ENCODE measurements around the gene RASGEF1C.

Gene RASGEF1C

DNA sequence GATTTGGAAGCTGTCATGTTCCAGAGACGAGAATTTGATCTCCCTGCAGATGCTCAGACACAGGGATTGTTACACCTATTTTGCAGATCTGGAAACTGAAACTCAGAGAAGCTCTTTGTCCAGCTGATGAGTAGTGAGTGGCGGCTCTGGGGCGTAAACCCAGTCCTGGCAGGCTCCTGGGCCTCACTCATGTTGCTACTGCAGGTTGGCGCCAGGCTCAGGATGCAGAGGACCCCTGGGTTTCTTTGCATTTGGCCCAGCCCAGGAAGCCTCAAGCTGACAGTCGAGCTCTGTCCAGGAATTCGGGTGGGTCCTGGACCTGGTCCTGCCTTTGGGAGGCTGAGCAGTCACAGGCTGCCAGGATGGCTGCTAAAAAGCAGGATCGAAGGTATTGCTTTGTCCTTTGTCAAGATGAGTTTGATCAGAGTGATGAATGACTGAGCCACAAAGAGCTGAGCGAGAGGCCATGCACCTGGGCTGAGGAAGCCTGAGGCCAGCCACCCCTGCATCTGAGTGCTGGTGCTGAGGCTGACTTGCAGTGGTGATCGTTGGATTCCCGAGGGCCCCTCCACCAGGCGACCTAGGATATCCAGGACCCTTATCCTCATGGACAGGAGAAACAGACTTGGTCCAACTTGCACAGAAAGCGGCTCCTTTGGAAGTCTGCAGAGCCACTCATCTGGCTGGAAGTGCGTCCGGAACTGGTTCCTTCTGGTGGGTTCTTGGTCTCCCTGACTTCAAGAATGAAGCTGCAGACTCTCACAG, 129.1 kb downstream of the RASGEF1C start:
- DNase-seq, result no peak

- DNase-seq, result no peak
Observed at GRCh38 chr5:180078348-180078747, 130.7 kb downstream of the RASGEF1C start.

- DNase-seq, result no peak
Observed at GRCh38 chr5:180077594-180078284, 131.3 kb downstream of the RASGEF1C start.

GRCh38 chr5:180075703-180076102, 133.3 kb downstream of the RASGEF1C start:
- no peak for DNase-seq

GRCh38 chr5:180074462-180074861, 134.5 kb downstream of the RASGEF1C start:
- DNase-seq, result peak; percentile 13

DNA sequence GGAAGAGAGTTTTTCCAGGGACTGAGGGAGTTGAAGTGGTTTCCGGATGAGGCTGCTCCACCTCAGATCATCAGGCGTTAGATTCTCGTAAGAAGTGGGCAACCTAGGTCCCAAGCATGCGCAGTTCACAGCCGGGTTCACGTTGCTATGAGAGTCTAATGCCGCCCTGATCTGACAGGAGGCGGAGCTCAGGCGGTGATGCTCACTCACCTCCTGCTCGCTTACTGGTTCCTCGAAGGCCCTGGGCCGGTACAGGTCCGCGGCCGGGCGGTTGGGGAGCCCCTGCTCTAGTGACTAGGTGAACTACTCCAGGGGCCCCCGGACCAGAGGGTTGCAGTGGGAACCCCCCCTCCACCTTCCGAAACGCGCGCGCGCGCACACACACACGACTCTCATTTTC, 136.5 kb downstream of the RASGEF1C start:
- DNase-seq, result no peak

- DNase-seq, result no peak
Observed at GRCh38 chr5:180072256-180072548, 136.8 kb downstream of the RASGEF1C start.

- DNase-seq, result peak; percentile 89
Observed at GRCh38 chr5:180071531-180072255, 137.3 kb downstream of the RASGEF1C start, which contains the start of gene RNF130. TSS of gene RNF130 (minus strand) at chr5:180071759. CDS start at chr5:180071702, 57 bp downstream.

- DNase-seq, result peak; percentile 50
Observed at GRCh38 chr5:180070756-180071530, 138.1 kb downstream of the RASGEF1C start.

DNA sequence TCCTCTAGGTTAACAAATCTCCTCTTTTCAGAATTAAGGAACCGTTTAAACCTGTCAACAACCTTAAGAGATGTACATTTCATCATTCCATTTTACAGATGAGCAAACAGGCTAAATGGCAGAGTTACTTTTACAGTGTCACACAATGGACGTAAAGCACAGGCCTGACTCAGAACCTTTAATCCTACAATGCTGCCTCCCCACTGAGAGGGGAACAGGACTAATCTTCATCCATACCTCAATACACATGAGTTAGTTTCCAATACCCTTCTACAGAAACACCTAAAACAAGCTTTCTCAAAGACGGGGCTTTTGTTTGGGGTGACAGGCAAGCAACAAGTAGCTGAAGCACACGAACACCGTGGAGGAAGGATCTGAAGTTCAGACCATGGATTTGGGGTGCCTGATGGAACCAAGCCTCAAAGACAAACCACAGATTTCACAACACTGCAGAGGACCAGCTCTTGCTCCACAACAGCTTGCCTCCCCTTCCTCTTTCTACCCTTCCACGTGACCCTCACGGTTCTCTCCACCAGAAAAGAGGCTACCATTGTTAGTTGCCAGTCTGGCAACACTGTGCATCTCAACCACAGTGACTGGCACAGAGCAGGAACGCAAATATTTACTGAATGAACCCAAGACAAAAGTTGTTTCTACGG, 139.3 kb downstream of the RASGEF1C start:
- DNase-seq, result peak; percentile 28

DNA sequence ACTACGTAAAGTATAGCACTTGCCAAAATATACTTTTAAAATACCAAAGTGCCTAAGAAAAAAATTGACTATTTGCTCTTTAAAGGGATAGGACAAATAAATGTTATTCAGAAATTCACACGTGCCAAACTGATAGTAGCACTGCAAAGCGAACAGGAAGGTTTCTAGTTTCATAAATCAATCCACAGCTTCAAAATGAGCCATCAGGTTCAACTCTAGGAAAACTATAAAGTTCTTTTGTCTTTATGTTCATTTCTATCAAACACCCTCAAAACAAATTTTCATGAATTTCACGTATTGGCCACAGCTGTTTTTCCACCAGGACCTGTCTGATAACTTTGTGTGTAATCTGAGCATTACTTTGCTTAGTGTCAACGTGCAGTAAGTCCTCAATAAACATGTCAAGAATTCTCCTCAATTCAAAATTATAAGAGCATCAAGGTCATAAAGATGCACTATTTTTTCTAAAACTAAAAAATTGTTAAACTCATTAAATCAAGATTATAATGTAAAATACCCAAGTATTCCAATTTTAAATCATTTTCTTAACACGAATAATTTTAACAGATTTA, 140.4 kb downstream of the RASGEF1C start:
- DNase-seq, result no peak

GRCh38 chr5:180067986-180068385, 141.0 kb downstream of the RASGEF1C start:
- no peak for DNase-seq

GRCh38 chr5:180060192-180060591, 148.8 kb downstream of the RASGEF1C start:
- no peak for DNase-seq

DNA sequence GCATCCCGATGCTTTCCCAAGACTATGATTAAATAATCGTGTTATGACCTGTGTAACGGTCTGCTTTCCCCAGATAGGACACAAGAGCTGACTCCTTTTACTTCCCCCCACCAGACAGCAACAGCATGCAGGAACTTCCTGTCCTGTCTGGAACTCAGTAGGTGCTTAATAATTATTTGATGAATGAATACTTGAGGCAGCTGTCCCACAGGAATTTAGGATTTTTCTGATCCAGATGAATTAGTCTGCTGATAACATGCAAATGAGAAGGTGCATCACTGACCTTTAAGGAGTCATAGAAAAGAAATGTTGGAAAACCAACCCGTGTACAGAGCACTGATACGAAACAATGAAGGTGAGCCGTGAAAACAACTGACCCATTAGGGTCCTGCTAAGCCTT, 149.7 kb downstream of the RASGEF1C start:
- DNase-seq, result no peak

- DNase-seq, result no peak
Observed at GRCh38 chr5:180056153-180056552, 152.9 kb downstream of the RASGEF1C start.

GRCh38 chr5:180054226-180054625, 154.8 kb downstream of the RASGEF1C start:
- DNase-seq, result no peak

DNA sequence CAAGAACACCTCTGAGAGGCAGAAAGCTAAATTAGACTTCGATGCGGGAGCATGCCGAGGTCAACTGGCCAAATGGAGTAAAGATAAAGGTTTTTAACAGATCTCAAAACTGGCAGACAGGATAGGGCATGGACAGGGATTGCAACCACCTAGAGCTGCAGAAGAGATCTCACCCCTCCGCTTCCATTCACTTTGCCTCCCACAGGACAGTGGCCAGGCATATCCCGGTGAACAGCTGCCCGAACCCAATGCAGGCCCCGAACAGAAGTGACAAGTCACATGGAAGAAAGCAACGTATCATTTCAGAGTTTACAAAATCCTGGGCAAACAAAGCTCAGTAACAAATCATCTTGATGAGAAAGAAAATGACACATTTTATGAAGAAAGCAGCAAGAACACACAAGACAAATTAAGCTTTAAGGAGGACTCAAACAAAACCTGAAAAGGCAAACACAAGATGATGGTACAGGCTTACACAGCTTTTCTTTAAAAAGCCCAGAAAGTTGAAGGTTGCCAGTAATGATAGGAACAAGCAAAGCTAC, 155.9 kb downstream of the RASGEF1C start:
- DNase-seq, result no peak

GRCh38 chr5:180052211-180052818, 156.7 kb downstream of the RASGEF1C start:
- no peak for DNase-seq
